Measurements from ENCODE around the gene TNFAIP8L2. TPM values are rescaled to one million over a fixed set of nuclear protein-coding genes. Genes with fewer than 3 reads are reported as not detected.

TNFAIP8L2 gene
- polyA plus RNA-seq, 1 donor from 2014 or later, result not detected

DNA sequence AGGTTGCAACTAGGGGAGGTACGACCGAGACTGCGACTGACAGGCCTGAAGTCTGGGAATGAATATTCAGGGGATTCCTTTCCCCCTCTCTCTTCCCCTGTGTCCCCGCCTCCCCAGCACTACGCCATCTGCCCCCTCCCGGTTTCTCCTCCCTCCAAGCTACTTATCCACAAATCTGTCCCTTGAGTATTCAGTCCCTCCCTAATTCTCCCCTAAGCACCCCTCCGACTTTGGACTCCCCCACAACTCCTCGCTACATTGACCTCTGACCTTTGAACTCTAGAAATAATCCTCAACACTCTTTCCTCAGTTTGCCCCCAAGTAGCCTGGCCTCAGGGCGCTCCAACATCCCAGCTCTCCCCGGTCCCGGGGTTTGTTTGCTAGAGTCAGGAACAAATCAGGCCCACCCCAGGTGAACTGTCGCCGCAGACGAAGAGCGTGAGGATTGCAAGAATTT is 8.9 kb downstream of the TNFAIP8L2 start:
- H3K4me2 ChIP-seq (ENCODE audit: low read length), result peak overlapping the region; percentile 97
- H3K9me3 ChIP-seq (ENCODE audit: low read length), result no peaks in the 10 kb centered on the region
- H3K36me3 ChIP-seq (ENCODE audit: insufficient read depth, low read length), result no peaks in the 10 kb centered on the region
- no peaks in the 10 kb centered on the region for H3K27me3 ChIP-seq (ENCODE audit: insufficient read depth, low read depth, low read length)
- peaks cover 20% of the 10 kb centered on the region for H3K79me2 ChIP-seq (replicated peaks; ENCODE audit: insufficient read depth, low read length)
- peak overlapping the region; percentile 83 for H3K9ac ChIP-seq (ENCODE audit: low read length)
- peaks cover 3% of the 10 kb centered on the region for H3F3A ChIP-seq (ENCODE audit: insufficient read depth, low read length, poor library complexity, severe bottlenecking)
- peak overlapping the region; percentile 88 for H3K4me3 ChIP-seq (ENCODE audit: low read length)
- TF ChIP-seq POLR2AphosphoS5 (IDR thresholded peaks at IDR 0.05), result no peak
- no peak for TF ChIP-seq MXI1 (conservative IDR thresholded peaks at IDR 0.05; ENCODE audit: poor library complexity, severe bottlenecking)
- TF ChIP-seq, protein P1, sequence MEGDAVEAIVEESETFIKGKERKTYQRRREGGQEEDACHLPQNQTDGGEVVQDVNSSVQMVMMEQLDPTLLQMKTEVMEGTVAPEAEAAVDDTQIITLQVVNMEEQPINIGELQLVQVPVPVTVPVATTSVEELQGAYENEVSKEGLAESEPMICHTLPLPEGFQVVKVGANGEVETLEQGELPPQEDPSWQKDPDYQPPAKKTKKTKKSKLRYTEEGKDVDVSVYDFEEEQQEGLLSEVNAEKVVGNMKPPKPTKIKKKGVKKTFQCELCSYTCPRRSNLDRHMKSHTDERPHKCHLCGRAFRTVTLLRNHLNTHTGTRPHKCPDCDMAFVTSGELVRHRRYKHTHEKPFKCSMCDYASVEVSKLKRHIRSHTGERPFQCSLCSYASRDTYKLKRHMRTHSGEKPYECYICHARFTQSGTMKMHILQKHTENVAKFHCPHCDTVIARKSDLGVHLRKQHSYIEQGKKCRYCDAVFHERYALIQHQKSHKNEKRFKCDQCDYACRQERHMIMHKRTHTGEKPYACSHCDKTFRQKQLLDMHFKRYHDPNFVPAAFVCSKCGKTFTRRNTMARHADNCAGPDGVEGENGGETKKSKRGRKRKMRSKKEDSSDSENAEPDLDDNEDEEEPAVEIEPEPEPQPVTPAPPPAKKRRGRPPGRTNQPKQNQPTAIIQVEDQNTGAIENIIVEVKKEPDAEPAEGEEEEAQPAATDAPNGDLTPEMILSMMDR (IDR thresholded peaks at IDR 0.05; ENCODE audit: poor library complexity, severe bottlenecking), result no peak
- TF ChIP-seq EZH2 (IDR thresholded peaks at IDR 0.05; ENCODE audit: borderline replicate concordance, insufficient read depth, low read length, poor library complexity, severe bottlenecking), result no peak
- TF ChIP-seq RAD21 (conservative IDR thresholded peaks at IDR 0.05), result no peak
- TF ChIP-seq REST (IDR thresholded peaks at IDR 0.05; ENCODE audit: borderline replicate concordance), result no peak
- no peaks in the 10 kb centered on the region for H3K9me2 ChIP-seq (ENCODE audit: insufficient read depth, low read length)
- H4K20me1 ChIP-seq (ENCODE audit: insufficient read depth), result no peaks in the 10 kb centered on the region
- peak overlapping the region; percentile 89 for H3K27ac ChIP-seq (ENCODE audit: low read length)
- peak overlapping the region; percentile 95 for H2AFZ ChIP-seq (ENCODE audit: low read depth, low read length)

- Histone ChIP-seq H3K27me3 (ENCODE audit: insufficient read depth, low read depth, low read length) (no peaks in the 10 kb centered on the region), H4K20me1 (ENCODE audit: insufficient read depth) (no peaks in the 10 kb centered on the region), H3K27ac (ENCODE audit: low read length) (peak within 1 kb of the TSS; percentile 89), H2AFZ (ENCODE audit: low read depth, low read length) (peak within 1 kb of the TSS; percentile 95), H3K4me2 (ENCODE audit: low read length) (peak within 1 kb of the TSS; percentile 97), H3K79me2 (replicated peaks; ENCODE audit: insufficient read depth, low read length) (peaks cover 20% of the 10 kb centered on the region), H3K4me3 (ENCODE audit: low read length) (peak within 1 kb of the TSS; percentile 88), H3K9me3 (ENCODE audit: low read length) (no peaks in the 10 kb centered on the region), H3K36me3 (ENCODE audit: insufficient read depth, low read length) (no peaks in the 10 kb centered on the region), H3K9me2 (ENCODE audit: insufficient read depth, low read length) (no peaks in the 10 kb centered on the region), H3K9ac (ENCODE audit: low read length) (peak within 1 kb of the TSS; percentile 83), H3F3A (ENCODE audit: insufficient read depth, low read length, poor library complexity, severe bottlenecking) (peaks cover 3% of the 10 kb centered on the region)
- TF ChIP-seq MXI1 (conservative IDR thresholded peaks at IDR 0.05; ENCODE audit: poor library complexity, severe bottlenecking), result peak; percentile 82
- peak; percentile 78 for TF ChIP-seq REST (IDR thresholded peaks at IDR 0.05; ENCODE audit: borderline replicate concordance)
- TF ChIP-seq, protein P1 (IDR thresholded peaks at IDR 0.05; ENCODE audit: poor library complexity, severe bottlenecking), result peak; percentile 49
- peak; percentile 25 for TF ChIP-seq TAF1 (IDR thresholded peaks at IDR 0.05; ENCODE audit: low read depth)
- TF ChIP-seq EP300 (conservative IDR thresholded peaks at IDR 0.05; ENCODE audit: poor library complexity, severe bottlenecking), result no peak
- TF ChIP-seq SMC3 (conservative IDR thresholded peaks at IDR 0.05; ENCODE audit: poor library complexity), result peak; percentile 29
- TF ChIP-seq EZH2 (IDR thresholded peaks at IDR 0.05; ENCODE audit: borderline replicate concordance, insufficient read depth, low read length, poor library complexity, severe bottlenecking), result no peak
- no peak for TF ChIP-seq RAD21 (conservative IDR thresholded peaks at IDR 0.05)
- TF ChIP-seq POLR2AphosphoS5 (IDR thresholded peaks at IDR 0.05), result peak; percentile 78
Observed at GRCh38 chr1:151165738-151166504, 9.5 kb downstream of the TNFAIP8L2 start, which contains the start of the genes LYSMD1 and SCNM1. Gene LYSMD1 (minus strand): TSS chr1:151165902. CDS start chr1:151165258, 644 bp downstream. Gene SCNM1 (plus strand): TSS chr1:151166144. CDS start chr1:151166153, 9 bp downstream.

Measured in neural cell (in vitro differentiated cells).